Endodermal cell (in vitro differentiated cells): ENCODE measurements around the gene KIR3DL1. TPM values are rescaled to one million over a fixed set of nuclear protein-coding genes. Genes with fewer than 3 reads are reported as not detected.

Experiments
- DNase-seq: peaks from one replicate; pipeline ENCODE4 v3.0.0-alpha.2; 2017
- H3K27ac ChIP-seq: 2 replicates; pipeline ENCODE4 v1.5.1; 2013; ENCODE audit warnings: mild to moderate bottlenecking, low read depth, low read length, moderate library complexity
- H3K27me3 ChIP-seq: 2 replicates; pipeline ENCODE4 v1.6.1; 2013; ENCODE audit warnings: mild to moderate bottlenecking, low read length, moderate library complexity; ENCODE audit not compliant: insufficient read depth, control insufficient read depth, poor library complexity, severe bottlenecking
- H3K36me3 ChIP-seq: 2 replicates; pipeline ENCODE4 v1.7.0; 2013; ENCODE audit warnings: mild to moderate bottlenecking, low read length, moderate library complexity; ENCODE audit not compliant: control insufficient read depth, insufficient read depth
- H3K4me1 ChIP-seq: one replicate; pipeline ENCODE4 v1.7.0; 2013; ENCODE audit warnings: low read length; ENCODE audit not compliant: control insufficient read depth, insufficient read depth
- H3K4me3 ChIP-seq: 2 replicates; pipeline ENCODE4 v1.5.1; 2013; ENCODE audit warnings: mild to moderate bottlenecking, low read length, moderate library complexity
- H3K9ac ChIP-seq: 2 replicates; pipeline ENCODE4 v1.6.1; 2013; ENCODE audit warnings: mild to moderate bottlenecking, low read length, moderate library complexity; ENCODE audit not compliant: poor library complexity, severe bottlenecking; ENCODE audit errors: extremely low read depth
- H3K9me3 ChIP-seq: 2 replicates; pipeline ENCODE4 v1.6.1; 2013; ENCODE audit warnings: mild to moderate bottlenecking, low read length, moderate library complexity; ENCODE audit not compliant: control insufficient read depth
- H3K27ac Mint-ChIP-seq: 2 replicates; pipeline ENCODE4 v1.8.0; 2020; ENCODE audit warnings: mixed read lengths
- H3K27me3 Mint-ChIP-seq: 2 replicates; pipeline ENCODE4 v1.8.0; 2021; ENCODE audit warnings: mild to moderate bottlenecking, mixed read lengths; ENCODE audit not compliant: insufficient read depth
- H3K36me3 Mint-ChIP-seq: 2 replicates; pipeline ENCODE4 v1.8.0; 2020; ENCODE audit warnings: low read depth, mixed read lengths
- H3K4me1 Mint-ChIP-seq: 2 replicates; pipeline ENCODE4 v1.8.0; 2020; ENCODE audit warnings: mixed read lengths
- H3K4me3 Mint-ChIP-seq: 2 replicates; pipeline ENCODE4 v1.8.0; 2020; ENCODE audit warnings: mild to moderate bottlenecking, moderate library complexity, mixed read lengths
- H3K9me3 Mint-ChIP-seq: 2 replicates; pipeline ENCODE4 v1.8.0; 2020; ENCODE audit warnings: mild to moderate bottlenecking, mixed read lengths
- CTCF ChIP-seq: fragments of 200-600 bp; sonication (generic); conservative IDR thresholded peaks from 2 replicates; pipeline ENCODE4 v1.5.0; 2021; ENCODE audit warnings: antibody characterized with exemption, mild to moderate bottlenecking
- WGBS, 2 experiments: methylation state at CpG; one replicate each; pipeline versions ENCODE4 v1.1.5 to v1.1.7; 2013; ENCODE audit warnings: missing lambda C conversion rate in 2 of 2, mixed read lengths in 1 of 2; ENCODE audit not compliant: insufficient coverage in 1 of 2, insufficient read length in 1 of 2; 5-methylcytosine and 5-hydroxymethylcytosine counted together
- total RNA-seq, 2 donors: library from RNA; stranded (reverse); fragmentation: NEBNext Ultra II Directional in 1 of 2; extraction: Animal tissue kit (Norgen Biotek cat#: 25700) in 1 of 2; gene quantifications; 2 replicates in 1 of 2; 3 replicates in 1 of 2; pipeline ENCODE4 v1.2.1, GENCODE V29; 2021

Gene KIR3DL1
- total RNA-seq, 2 donors from 2014 or later: not detected

GRCh38 chr19:54871696-54872095 lies 55.4 kb downstream of the KIR3DL1 start:
- H3K4me3 Mint-ChIP-seq: no peak overlapping the region
- Histone ChIP-seq H3K27ac (no peak overlapping the region), H3K9me3 (no peaks in the 10 kb centered on the region), H3K4me3 (no peak overlapping the region), H3K27me3 (peaks cover 16% of the 10 kb centered on the region), H3K36me3 (no peaks in the 10 kb centered on the region), H3K9ac (no peak overlapping the region), H3K4me1 (no peaks in the 10 kb centered on the region)
- H3K27me3 Mint-ChIP-seq: peaks cover 16% of the 10 kb centered on the region
- peaks cover 4% of the 10 kb centered on the region for H3K9me3 Mint-ChIP-seq
- no peak for DNase-seq
- WGBS, 2 experiments: 58 to 81% methylated on average over 2 to 3 of the region's 3 CpGs
- TF ChIP-seq CTCF: no peak
- no peak overlapping the region for H3K27ac Mint-ChIP-seq
- H3K4me1 Mint-ChIP-seq: peaks cover 8% of the 10 kb centered on the region
- no peaks in the 10 kb centered on the region for H3K36me3 Mint-ChIP-seq

DNA sequence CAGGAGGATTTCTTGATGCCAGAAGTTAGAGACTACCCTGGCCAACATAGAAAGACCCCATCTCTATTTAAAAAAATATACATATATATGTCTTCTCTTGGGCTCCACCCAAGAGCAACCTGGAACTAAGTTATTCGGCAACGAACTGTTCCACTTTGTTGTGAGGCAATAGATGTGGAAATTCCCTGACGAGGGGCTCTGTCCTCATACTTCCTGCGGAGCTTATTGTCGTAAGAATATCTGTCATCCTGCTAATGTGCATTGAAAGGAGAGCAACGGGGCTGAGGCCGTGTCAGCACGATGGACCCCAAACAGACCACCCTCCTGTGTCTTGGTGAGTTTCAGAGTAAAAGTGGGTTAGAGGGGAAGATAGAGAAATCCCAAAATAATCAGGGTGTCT lies 57.7 kb downstream of the KIR3DL1 start, which contains the start of gene FCAR:
FCAR (plus strand) TSS at position 246 of the 400 bp plus-strand sequence; CDS start at position 301, 55 bp downstream.
- Histone ChIP-seq H3K4me3 (no peak within 1 kb of the TSS), H3K9ac (no peak within 1 kb of the TSS), H3K9me3 (no peaks in the 10 kb centered on the region), H3K36me3 (no peaks in the 10 kb centered on the region), H3K4me1 (no peaks in the 10 kb centered on the region), H3K27me3 (peaks cover 16% of the 10 kb centered on the region), H3K27ac (no peak within 1 kb of the TSS)
- H3K27ac Mint-ChIP-seq: no peak within 1 kb of the TSS
- DNase-seq: no peak
- H3K4me1 Mint-ChIP-seq: peaks cover 8% of the 10 kb centered on the region
- 75 to 80% methylated on average over 6 to 8 of the region's 8 CpGs for WGBS, 2 experiments
- H3K9me3 Mint-ChIP-seq: no peaks in the 10 kb centered on the region
- H3K4me3 Mint-ChIP-seq: no peak within 1 kb of the TSS
- TF ChIP-seq CTCF: no peak
- no peaks in the 10 kb centered on the region for H3K36me3 Mint-ChIP-seq
- H3K27me3 Mint-ChIP-seq: peaks cover 21% of the 10 kb centered on the region

GRCh38 chr19:54875506-54875905 lies 59.2 kb downstream of the KIR3DL1 start:
- no peaks in the 10 kb centered on the region for H3K4me1 ChIP-seq
- H3K27me3 Mint-ChIP-seq: peaks cover 27% of the 10 kb centered on the region
- H3K27ac ChIP-seq: no peak overlapping the region
- WGBS, 2 experiments: 75 to 80% methylated on average over 1 to 2 of the region's 2 CpGs
- H3K9me3 ChIP-seq: no peaks in the 10 kb centered on the region
- no peak overlapping the region for H3K4me3 Mint-ChIP-seq
- no peak for DNase-seq
- H3K4me1 Mint-ChIP-seq: peaks cover 8% of the 10 kb centered on the region
- no peak overlapping the region for H3K27ac Mint-ChIP-seq
- no peak overlapping the region for H3K4me3 ChIP-seq
- no peaks in the 10 kb centered on the region for H3K36me3 Mint-ChIP-seq
- H3K9ac ChIP-seq: no peak overlapping the region
- no peak for TF ChIP-seq CTCF
- no peaks in the 10 kb centered on the region for H3K36me3 ChIP-seq
- no peaks in the 10 kb centered on the region for H3K9me3 Mint-ChIP-seq
- H3K27me3 ChIP-seq: peaks cover 16% of the 10 kb centered on the region
